Mammary epithelial cell (primary cell): Measurements from ENCODE around the gene ABCA4.

Experiments used
- CTCF ChIP-seq, 2 donors: IDR thresholded peaks in 1 of 2; conservative IDR thresholded peaks in 1 of 2; 2 replicates each; pipeline ENCODE4 v1.5.1; 2011 to 2012; ENCODE audit warnings: inconsistent platforms in 2 of 2, low read length in 2 of 2, mild to moderate bottlenecking in 2 of 2, control low read depth in 1 of 2, low read depth in 1 of 2; ENCODE audit not compliant: insufficient read depth in 1 of 2; ENCODE audit errors: extremely low read depth in 1 of 2
- EZH2 ChIP-seq: IDR thresholded peaks from 2 replicates; pipeline ENCODE4 v1.6.1; 2012; ENCODE audit warnings: low read length, inconsistent platforms, borderline replicate concordance

GRCh38 chr1:94015489-94015817 lies 105.5 kb downstream of the ABCA4 start:
- TF ChIP-seq EZH2 (no peak), CTCF (conservative IDR thresholded peaks at IDR 0.05 in 1 of 2, IDR thresholded peaks at IDR 0.05 in 1 of 2; ENCODE audit: extremely low read depth in 1 of 2, insufficient read depth in 1 of 2, low read depth in 1 of 2, low read length in 2 of 2) (no peak)
